GM11168 (cell line): ENCODE data around the gene ZNHIT1.

Experiments
- in situ Hi-C: fragments of 300-500 bp; cut with MboI; formaldehyde crosslinking; loops from one replicate; pipeline ENCODE4 v1.12.0; 2022; ENCODE audit warnings: low sequenced_read_pairs; ENCODE audit not compliant: unreplicated experiment

Gene ZNHIT1

GRCh38 chr7:101271021-101271420, 53.1 kb downstream of the ZNHIT1 start:
- in situ Hi-C loops = no loop called here

GRCh38 chr7:101273206-101273605, 55.2 kb downstream of the ZNHIT1 start:
- in situ Hi-C loops = no loop called here
